ENCODE data around the gene AMPD3.

AMPD3 gene

DNA sequence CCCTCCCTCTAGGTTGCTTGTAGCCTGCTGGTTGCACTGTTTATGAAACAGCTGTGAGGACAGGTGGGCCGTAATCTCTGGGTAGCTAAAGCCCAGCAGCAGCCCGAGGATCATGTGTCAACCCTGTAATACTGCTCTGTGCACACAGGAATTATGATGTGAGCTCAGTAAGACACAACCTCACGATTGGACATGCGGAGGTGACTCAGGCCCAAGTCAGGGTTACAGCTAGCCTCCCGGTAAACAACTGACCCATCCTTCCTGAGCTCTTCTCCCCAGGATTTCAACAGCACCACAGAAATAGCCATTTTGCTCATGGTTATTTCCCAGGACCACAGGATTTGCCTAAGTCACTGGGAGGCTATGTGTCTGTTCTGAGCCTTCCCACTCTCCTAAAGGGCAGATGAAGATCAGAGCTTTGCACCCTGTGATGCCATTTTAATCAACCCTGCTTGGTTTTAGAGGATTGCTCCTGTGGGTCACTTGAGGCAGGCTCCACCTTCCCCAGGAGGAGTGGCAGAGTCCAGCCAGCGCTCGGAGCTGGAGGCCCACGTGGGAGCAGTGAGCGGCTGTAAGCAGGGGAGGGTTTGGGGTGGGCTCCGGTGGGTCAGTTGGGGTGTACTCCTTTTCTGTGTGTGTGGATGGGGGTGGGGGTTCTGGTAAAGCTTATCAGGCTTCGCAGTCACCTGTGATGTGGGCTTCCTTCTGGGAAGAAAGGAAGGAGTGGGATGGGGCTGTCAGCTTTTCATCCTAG, at the start of gene AMPD3:
TSS of gene AMPD3 (plus strand) at position 387 of the 754 bp plus-strand sequence. CDS start 6,256 bp downstream, outside the sequence.
- DNase-seq (ENCODE audit: low read depth): peak; percentile 92
- H3K4me3 ChIP-seq (ENCODE audit: low read depth, low read length): peak within 1 kb of the TSS; percentile 55

DNA sequence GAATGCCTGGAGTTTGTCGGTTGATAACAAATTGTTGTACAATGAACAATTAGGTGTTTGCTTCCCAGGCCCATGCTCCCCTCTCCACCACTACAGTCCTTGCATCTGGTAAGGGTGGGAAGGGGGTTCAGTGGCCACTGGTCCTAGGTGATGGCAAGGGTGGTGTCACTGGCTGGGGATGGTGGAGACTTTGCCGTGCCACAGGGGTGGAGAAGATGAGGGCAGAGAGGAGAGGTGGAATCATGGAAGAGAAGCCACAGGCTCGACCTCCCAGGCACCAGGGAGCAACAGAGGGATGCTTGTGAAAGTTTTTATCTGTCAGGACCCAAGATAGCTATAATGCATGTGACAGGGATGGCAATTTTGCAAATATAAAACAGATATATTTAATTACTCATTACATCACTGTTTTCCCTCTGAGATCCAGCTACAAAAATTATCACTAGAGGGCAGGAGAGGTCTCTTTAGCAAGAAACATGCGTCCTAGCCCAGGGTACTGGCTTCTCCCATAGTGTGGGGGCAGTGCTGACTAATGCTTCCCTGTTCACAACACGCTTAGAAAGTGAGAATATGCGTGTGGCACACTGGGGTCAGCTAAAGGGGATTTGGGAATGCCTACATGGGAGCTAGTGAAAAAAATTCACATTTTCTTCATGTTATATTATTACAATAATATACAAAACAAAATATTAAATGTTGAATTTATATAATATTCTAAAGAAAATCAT, 49.0 kb upstream of the AMPD3 start:
- DNase-seq (ENCODE audit: low read depth): peak; percentile 69
- no peak overlapping the region for H3K4me3 ChIP-seq (ENCODE audit: low read depth, low read length)

DNA sequence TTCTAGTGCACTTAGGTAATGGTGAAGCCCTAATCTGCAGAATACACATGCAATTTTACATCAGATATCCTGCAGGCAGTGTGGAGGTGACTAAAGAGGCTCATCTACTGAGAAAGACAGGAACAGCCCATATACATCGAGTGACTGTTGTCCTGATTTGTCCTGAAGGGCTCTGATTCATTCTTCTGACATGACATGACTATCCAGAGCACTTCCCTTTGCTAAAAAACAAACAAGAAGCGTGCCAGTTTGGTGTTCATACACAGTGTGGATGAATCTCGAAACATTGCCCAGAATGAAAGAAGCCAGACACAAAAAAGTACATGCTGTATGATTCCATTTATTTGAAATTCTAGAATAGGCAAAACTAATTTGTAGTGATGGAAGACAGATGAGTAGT, 48.0 kb upstream of the AMPD3 start:
- DNase-seq (ENCODE audit: low read depth): no peak
- no peak overlapping the region for H3K4me3 ChIP-seq (ENCODE audit: low read depth, low read length)

DNA sequence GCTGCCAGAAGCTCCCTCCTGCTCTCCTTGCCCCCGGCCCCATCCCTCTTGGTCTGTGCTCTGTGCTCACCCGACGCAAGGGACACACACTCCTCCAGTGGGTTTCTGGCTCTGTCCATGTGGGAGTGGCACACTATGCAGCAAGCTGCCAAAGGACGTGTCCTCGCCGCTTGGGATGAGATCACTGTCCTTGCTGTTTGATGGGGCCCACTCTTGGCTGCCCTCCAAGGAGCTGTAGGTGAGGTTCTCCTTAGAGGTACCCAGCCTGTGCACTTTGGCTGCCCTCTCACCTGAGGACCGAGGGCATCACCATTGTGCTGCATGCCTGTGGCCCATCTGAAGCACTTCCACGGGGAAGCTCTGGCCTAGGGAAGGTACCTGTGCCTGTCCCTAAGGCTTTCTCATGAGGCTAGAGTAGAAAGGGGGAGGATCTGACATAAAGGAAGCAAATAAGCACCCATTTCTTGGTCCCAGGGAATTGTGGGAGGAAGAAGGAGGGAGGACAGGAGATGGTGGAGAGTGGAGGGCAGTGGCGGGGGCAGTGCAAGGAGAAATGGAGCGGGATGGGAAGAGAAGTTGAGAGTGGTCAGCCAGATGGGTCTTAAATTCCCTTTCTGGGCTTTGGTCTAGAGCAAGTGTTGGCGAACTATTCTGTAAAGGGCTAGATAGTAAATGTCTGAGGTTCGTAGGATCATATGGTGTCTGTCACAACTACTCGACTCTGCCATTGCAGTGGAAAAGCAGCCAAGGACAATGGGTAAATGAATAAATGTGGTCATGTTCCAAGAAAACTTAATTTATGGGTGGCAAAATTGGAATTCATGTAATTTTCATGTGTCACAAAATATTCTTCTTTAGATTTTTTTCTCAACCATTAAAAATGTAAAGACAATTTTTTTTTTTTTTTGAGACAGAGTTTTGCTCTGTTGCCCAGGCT, 47.0 kb upstream of the AMPD3 start:
- no peak for DNase-seq (ENCODE audit: low read depth)
- H3K4me3 ChIP-seq (ENCODE audit: low read depth, low read length): no peak overlapping the region

DNA sequence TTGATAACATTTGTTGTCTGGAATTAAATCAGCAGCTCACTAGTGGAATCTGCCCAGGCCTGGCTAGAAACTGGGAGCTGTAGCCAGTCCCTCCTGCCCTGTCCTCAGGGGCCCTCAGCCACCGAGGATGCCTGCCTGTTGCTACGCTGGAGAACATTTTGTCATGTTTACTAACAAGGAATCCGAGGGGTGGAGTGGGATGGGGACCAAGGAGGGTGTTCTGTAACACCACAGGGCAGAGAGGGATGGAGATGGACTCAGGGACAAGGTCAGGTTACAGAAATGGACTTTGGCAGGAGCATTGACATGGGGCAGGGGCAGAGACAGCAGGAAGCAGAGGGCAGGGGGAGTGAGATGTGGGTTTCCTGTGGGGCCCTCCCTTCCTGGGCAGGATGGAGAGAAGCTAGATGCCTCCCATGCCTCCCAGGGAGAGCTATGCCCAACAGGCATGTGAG, 45.8 kb upstream of the AMPD3 start:
- DNase-seq (ENCODE audit: low read depth): no peak
- no peak overlapping the region for H3K4me3 ChIP-seq (ENCODE audit: low read depth, low read length)

DNA sequence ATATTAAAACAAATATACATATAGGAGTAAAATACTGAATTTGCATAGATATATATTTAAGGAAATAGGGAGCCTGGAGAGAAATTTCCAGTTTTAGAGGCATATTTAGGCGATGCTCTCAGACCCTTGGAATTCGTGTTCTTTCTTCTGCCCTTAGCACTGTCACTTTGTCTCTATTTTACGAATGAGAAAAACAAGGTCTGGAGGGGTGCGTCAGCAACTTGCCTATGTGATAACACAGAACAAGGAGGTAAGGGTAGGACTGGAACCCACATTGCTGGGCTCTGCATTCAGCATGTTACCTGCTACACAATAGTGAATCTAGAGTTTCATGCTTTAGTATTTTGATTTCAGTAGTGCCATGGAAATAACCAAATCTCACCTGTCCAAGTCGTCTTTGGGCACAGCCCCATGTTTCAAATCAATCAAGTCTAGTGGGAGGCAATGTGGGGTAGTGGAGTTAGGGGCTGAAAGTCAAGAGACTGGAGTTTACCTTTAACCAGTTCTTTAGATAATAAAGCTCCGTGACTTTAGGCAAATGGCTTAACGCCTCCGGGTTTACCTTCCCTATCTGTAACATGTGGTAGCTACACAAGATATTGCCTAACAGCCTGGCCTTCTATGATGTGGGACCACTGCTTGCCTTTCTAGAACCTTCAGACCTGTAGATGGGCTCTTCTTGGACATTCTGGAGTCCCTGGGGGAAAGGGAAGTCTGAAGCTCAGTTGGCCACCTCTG, 44.8 kb upstream of the AMPD3 start:
- DNase-seq (ENCODE audit: low read depth): no peak
- no peak overlapping the region for H3K4me3 ChIP-seq (ENCODE audit: low read depth, low read length)

DNA sequence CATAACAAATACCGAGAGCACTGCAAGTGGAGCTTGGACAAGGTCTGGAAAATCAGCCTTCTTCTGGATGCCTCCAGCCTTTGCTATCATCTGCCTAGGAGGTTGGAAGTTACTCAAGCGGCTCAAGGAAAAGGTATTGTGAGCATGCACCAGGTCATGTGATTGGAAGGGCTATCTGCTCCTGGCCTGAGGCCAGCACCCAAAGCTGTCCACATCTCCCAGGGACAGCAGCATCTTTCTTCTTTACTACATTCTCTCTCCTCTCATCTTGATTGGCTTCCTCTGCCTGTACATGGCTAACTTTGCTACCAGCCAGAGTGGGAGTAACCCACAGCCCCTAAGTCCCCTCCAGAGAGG, 44.2 kb upstream of the AMPD3 start:
- H3K4me3 ChIP-seq (ENCODE audit: low read depth, low read length): no peak overlapping the region
- no peak for DNase-seq (ENCODE audit: low read depth)

DNA sequence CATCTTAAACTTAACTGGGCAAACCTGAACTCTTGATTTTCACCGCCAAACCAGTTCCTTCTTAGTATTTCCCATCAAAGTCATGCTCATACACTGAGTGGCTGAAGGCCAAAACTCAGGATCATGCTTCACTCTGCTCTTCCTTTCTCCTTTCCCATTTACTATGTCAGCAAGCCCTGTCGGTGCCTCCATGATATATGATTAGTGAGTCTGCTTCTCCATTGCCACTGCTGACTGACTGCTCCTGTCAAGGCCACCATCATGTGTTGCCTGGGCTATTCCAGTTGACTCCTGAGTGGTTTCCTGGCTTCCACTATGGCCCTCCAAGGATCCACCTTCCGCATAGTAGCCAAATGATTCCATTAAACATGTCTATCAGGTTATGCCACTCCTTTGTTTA, 42.8 kb upstream of the AMPD3 start:
- DNase-seq (ENCODE audit: low read depth): no peak
- H3K4me3 ChIP-seq (ENCODE audit: low read depth, low read length): no peak overlapping the region

DNA sequence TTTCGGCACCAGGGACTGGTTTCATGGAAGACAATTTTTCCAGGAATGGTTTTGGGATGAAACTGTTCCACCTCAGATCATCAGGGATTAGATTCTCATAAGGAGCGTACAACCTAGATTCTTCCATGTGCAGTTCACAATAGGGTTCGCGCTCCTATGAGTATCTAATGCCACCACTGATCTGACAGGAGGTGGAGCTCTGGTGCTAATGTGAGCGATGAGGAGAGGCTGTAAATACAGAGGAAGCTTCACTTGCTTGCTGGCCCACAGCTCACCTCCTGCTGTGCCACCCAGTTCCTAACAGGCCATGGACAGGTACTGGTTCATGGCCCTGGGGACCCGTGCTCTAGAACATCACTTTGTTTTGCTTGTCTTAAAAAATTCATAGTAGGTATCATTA, 41.8 kb upstream of the AMPD3 start:
- no peak overlapping the region for H3K4me3 ChIP-seq (ENCODE audit: low read depth, low read length)
- no peak for DNase-seq (ENCODE audit: low read depth)

DNA sequence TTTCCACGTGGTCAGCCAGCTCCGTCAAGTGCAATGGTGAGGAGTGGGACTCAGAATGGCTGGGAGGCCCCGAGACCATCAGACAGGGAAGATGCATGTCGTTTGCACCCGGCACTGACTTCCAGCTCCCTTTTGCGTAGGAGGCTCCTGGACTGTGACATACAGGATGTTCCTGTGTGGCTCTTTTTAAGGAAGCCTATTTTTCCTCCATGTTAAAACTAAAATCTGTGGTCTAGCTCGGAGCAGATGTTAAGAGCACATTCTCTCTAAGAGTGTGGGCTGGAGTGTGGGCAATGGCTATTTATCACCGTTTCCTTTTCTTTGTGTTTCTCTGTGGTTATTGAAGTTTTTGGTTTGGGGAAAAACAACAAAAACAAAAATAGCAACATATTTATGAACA, 40.9 kb upstream of the AMPD3 start:
- DNase-seq (ENCODE audit: low read depth): no peak
- H3K4me3 ChIP-seq (ENCODE audit: low read depth, low read length): no peak overlapping the region

DNA sequence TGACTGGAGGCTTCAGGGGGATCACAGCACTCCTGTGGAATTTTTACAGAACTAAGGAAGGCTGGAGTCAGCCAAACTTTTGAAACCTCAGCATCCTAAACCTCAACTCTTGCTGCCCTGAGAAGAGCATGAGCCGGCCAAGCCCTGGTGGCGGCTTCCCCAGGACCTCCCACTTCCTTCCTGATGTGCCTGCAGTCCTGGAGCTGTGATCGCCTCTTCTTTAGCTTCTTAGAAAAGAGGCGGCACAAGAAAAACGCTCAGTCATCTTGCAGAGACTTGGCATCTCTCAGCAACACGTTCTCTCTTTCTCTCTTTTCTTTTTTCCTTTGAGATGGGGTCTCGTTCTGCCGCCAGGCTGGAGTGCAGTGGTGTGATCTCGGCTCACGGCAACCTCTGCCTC, 40.4 kb upstream of the AMPD3 start:
- no peak overlapping the region for H3K4me3 ChIP-seq (ENCODE audit: low read depth, low read length)
- no peak for DNase-seq (ENCODE audit: low read depth)

DNA sequence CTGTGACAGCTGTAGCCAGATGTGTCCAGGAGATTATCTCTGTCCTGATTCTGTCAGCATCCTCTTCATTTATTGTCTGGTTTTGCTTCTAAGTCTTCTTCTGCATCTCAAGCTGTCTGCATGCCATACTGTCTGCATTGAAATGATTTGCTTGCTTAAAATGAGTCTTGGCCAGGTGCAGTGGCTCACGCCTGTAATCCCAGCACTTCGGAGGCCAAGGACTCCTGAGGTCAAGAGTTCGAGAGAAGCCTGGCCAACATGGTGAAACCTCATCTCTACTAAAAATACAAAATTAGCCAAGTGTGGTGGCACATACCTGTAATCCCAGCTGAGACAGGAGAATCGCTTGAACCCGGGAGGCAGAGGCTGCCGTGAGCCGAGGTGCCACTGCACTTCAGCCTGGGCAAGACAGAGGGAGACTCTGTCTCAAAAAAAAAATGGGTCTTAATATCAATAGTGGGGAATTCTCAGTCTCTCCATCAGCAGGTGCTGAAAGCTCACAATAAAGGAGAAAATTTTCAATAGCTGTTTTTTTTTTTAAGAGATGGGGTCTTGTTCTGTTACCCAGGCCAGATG, 39.2 kb upstream of the AMPD3 start:
- no peak overlapping the region for H3K4me3 ChIP-seq (ENCODE audit: low read depth, low read length)
- no peak for DNase-seq (ENCODE audit: low read depth)

DNA sequence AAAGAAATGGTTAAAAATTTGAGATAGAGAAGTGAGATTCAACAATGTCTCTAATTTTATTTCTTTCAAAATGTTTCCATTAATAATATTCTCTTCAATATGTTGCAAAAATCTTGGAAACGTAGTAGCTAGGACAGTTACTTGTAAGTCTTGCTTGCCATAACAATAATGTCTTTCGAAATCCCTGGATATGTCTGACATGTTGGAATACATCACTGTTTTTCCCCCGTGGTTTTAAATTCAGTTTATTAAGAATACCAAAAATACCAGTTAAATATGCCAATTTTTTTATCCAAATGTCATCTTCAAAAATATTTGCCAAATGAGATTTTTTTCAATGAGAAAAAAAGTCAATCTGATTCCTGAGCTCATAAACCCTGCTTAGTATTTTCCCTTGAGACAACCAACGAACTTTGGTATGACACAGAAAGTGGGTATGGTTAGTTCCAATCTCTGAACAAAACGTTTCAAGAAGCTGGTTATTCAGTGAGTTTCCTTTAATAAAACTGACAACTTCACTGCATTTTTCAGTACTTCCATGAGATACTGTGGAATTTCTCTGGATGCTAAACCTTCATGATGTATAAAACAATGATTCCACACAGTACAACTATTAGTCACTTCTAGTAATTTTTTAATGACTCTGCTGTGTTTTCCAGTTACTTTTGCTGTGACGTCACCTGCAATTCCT, 36.7 kb upstream of the AMPD3 start:
- DNase-seq (ENCODE audit: low read depth): peak; percentile 5

DNA sequence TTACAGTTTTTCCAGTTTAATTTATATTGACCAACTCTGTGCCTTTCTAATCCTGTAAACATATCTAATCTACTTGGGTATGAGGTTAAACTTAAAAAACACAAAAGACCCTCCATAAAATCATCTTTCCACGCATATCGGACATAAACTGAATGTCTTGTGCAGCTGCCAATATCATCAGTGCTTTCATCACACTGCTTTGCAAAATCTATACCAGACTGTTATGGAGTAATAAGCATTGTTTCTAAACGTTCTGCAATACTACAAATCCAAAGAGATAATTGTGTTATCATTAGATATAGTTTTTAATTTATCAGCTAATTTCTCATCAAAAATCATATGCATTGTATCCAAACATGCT, 36.1 kb upstream of the AMPD3 start:
- no peak overlapping the region for H3K4me3 ChIP-seq (ENCODE audit: low read depth, low read length)
- DNase-seq (ENCODE audit: low read depth): no peak

More for the DNA sequence above, 36.7 kb upstream of the AMPD3 start:
- H3K4me3 ChIP-seq (ENCODE audit: low read depth, low read length): no peak overlapping the region

DNA sequence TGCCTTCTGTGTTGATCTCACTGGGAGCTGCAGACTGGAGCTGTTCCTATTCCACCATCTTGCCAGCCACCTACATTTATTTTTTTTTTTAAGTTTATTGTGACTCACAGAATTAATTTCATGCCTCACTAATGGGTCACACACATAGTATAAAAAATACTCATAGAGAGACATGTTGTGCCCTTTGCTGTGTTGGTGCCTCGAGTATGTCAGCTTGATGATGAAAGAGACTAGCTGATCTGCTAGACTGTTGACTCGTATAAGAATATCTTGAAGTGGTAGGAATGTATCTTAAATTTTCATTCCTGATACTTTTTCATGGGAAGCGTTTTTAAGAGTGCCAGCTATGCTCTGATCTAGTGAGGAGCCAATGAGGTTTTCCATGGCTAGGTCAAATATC, 28.6 kb upstream of the AMPD3 start:
- DNase-seq (ENCODE audit: low read depth): no peak
- no peak overlapping the region for H3K4me3 ChIP-seq (ENCODE audit: low read depth, low read length)

DNA sequence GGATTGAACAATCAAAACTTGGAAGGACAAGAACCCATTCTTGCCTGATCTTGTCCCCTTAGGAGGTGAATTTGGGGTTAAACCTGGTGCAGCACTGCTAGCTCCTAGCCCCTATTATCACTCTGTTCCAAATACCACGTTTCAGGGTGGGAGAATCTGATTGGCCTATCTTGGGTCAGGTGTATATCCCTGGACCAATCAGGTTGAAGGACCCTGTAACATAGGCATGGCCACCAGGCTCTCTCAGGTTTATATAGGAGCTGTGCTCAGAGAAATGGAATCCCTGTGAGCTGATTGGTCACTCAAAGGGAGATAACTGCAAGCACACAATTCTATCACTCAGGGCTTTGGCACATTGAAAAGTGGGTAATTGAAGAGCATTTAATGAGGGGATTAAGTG, 26.6 kb upstream of the AMPD3 start:
- H3K4me3 ChIP-seq (ENCODE audit: low read depth, low read length): no peak overlapping the region
- no peak for DNase-seq (ENCODE audit: low read depth)

DNA sequence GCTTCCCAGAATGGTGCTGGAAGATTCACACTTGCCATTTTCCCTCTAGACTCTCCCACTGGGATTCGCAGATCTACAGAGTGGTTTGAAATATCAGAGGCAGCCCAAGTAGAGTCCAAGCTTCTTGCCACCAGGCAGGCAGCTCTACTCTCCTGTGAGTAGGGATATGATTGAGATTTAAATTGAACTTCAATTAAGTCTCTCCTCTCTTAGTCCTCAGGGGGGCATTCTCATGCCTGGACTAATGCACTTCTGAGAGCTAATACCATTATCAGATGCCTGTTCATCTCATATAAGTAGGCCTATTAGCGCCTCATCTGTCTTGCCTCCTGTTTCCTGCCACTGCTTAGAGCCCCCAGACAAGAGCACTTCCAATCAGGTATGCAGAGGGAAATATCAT, 25.5 kb upstream of the AMPD3 start:
- no peak for DNase-seq (ENCODE audit: low read depth)

DNA sequence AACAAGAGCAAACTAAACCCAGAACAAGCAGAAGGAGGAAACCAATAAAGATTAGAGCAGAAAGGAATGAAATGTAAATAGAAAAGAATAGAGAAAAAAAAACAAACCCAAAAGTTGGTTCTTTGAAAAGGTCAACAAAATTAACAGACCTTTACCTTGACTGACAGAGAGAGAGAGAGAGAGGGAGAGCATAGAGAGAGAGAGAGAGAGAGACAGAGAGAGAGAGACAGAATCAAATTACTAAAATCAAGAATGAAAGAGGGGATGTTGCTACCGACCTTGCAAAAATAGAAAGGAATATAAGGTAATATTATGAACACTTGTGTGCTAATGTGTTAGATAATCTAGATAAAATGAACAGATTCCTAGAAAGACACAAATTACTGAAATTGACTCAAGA, 22.6 kb upstream of the AMPD3 start:
- H3K4me3 ChIP-seq (ENCODE audit: low read depth, low read length): no peak overlapping the region
- DNase-seq (ENCODE audit: low read depth): no peak

More for the DNA sequence above, 25.5 kb upstream of the AMPD3 start:
- no peak overlapping the region for H3K4me3 ChIP-seq (ENCODE audit: low read depth, low read length)

DNA sequence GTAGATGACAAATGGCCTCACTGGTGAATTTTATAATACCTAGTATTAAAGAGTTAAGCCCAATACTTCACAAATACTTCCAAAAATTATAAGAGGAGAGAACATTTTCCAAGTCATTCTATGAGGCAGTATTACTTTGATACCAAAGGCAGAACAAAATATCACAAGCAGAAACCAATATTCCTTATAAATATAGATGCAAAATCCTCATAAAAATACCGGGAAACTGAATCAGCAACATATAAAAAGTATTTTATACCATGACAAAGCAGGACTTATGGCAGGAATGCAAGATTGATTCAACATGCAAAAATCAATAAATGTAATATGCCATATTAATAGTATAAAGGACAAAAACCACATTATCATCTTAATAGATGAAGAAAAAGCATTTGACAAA, 22.1 kb upstream of the AMPD3 start:
- no peak overlapping the region for H3K4me3 ChIP-seq (ENCODE audit: low read depth, low read length)
- no peak for DNase-seq (ENCODE audit: low read depth)
